Measurements from ENCODE around the gene RAE1.
A peak's percentile ranks its signal among the peaks of the same experiment; 100 is the strongest.

RAE1 gene, protein sequence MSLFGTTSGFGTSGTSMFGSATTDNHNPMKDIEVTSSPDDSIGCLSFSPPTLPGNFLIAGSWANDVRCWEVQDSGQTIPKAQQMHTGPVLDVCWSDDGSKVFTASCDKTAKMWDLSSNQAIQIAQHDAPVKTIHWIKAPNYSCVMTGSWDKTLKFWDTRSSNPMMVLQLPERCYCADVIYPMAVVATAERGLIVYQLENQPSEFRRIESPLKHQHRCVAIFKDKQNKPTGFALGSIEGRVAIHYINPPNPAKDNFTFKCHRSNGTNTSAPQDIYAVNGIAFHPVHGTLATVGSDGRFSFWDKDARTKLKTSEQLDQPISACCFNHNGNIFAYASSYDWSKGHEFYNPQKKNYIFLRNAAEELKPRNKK
- total RNA-seq, result 46.3 to 72.3 reads per million in 2 experiments

DNA sequence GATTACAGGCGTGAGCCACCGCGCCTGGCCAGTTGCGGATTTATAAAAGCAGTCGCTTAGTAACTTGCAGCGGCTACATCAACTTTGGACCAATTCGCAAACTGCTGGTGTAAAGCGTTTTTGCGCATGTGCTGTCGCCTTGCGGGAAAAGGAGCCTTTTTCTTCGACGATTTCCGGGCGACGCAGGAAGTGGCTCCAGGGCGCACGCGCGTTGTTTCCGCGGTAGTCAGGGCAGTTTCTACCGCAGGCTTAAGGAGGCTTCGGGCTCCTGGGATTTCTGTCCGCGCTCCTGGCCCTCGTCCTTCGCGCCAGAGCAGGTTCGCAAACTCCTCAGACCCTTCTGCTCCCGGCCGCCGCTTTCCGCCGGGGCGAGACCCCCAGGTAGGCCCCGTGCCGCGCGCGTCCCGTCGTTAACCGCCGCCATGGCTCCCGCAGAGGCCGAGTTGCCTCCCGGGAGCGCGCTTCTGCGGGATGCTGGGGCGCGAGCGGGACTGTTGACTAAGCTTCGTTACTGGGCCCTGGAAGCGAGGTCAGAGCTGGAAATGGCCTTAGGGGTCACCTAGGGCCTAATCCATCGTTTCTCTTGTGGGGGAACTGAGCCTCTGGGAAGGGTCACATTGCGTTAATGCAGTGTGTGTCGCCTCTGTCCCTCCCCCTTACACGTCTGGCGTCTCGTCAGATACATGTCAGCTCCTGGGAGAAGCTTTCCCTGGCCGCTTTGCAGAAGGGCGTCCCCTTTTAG, at the start of gene RAE1:
Gene RAE1 (plus strand): TSS at position 214 of the 742 bp plus-strand sequence. CDS start 2,784 bp downstream, outside the sequence.
- DNase-seq (ENCODE audit: low read depth), result peak; percentile 87

DNA sequence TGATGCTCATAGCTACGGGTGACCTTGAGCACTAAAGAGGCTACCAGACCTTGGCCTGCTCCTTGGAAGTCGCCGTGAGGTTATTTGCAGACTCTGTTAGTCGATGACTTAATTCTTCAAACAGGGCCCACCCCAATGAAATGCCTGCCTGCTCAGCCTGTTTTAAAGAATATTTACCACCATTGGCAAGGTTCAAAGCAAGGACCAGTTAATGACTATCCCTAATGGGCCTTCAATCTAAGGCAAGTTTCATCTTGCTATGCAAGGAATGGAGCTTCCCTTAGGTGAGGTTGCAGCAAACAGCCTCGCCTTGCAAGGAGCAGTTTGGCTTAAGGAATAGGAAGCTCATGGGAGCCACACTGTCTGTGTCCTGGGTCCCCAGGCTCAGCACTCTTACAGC, 44.3 kb upstream of the RAE1 start:
- no peak for DNase-seq (ENCODE audit: low read depth)

DNA sequence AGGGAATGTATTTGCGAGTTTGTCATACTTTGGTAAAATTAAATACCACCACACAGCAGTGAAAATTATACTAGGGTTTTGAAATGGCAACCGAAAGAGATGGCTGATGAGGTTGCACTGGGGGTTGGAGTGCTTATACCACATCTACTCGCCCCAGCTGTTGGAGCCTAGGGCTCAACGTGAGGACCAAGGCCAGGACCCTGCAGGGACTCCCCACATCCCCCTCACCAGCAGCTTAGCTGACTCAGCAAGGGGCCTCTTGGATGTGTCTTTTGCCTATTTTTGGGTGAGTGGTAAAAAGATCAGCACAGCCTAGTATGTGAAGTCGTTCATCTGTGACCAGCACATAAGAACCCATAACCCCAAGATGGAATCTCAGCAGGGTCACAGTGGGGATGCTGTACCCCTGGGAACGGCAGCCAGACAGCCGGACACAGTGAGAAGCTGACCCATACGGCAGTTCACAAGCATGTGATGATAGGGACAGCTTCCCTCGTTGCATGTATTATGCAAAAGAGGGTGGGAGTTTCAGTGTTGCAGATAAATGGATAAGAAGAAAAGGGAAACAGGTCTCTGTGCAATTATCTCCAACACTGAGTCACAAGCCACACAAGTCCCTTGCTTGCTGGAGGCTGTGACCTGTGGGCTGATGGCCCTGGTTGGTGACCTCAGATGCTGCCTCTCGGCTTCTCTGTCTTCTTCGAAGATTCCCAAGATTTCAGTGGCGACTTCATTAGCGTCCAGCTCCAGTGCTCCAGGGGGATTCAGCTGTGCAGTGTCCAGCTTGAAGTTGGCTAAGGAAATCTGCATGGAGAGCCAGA, 42.4 kb upstream of the RAE1 start:
- no peak for DNase-seq (ENCODE audit: low read depth)

DNA sequence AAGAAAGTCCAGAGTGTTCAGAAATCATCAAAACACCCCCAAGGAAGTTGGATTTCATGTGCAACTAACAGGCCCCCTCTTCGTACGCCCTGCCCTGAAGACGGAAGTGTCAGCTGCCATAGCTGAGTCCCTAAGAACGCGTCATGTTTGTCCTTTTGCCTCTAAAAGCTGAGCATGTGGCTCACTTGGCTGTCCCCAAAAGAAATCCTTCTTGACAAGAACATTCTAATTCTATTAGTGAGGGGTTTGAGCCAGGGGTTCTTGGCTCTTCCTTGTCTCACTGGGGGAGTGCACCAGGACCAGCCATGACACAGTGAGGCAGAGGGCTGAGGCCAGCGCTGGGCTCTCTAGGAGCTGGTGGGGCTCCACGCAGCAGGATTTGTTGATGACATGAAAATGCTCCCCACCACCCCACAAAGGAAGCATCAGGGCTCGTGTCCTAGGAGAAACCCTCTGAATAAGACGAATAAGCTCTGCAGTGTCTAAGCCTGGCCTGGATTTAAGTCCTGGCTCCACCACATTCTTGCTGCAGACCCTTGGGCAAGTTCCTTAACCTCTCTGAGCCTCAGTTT, 41.4 kb upstream of the RAE1 start:
- no peak for DNase-seq (ENCODE audit: low read depth)

DNA sequence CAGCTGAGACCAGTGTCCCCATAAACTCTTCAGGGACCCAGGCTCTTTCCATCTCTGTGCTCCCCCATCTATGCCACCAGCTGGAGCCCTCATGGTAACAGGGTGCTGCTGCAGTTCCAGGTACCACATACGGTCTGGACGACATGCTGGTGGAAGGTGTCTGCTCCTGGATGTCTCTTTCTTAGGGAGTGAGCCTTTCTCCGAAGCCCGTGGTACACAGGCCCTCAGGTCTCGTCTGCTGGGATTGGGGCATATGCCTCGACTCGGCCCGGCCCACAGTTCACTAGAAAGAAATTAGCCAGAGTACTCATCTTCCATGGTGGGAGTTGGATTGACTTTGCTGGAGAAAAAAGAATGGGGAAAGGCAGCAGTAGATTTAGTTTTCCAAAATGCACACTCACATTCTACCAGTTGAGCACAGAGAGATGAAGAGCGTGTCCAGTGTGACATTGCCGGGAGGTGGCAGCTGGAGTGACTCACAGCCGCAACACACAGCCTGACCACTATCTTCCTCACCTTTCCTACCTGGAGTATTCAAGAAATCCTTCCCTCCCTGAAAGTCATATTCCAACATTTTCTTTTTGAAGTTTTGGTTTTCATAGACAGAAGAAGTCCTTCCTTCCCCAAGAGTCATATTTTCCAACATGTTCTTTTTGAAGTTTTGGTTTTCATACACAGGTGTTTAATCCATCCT, 40.1 kb upstream of the RAE1 start:
- no peak for DNase-seq (ENCODE audit: low read depth)

DNA sequence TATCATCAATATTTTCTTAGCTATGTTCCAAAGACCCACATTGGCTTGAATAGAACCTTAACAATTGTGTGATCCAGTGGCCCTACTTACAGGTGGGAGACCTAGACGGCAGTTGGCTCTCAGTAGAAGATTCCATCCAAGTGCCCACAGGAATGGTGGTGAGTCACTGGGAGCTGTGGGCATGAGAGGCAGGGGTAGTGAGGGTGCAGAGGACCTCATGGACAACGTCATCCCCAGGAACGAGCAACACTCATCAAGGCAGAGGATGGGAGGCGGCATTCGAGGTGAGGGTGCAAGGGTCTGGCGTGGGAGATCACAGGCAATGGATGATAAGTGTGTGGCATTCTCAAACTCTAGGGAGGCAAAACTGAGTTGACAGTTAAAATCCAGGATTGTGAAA, 38.9 kb upstream of the RAE1 start:
- DNase-seq (ENCODE audit: low read depth), result no peak

DNA sequence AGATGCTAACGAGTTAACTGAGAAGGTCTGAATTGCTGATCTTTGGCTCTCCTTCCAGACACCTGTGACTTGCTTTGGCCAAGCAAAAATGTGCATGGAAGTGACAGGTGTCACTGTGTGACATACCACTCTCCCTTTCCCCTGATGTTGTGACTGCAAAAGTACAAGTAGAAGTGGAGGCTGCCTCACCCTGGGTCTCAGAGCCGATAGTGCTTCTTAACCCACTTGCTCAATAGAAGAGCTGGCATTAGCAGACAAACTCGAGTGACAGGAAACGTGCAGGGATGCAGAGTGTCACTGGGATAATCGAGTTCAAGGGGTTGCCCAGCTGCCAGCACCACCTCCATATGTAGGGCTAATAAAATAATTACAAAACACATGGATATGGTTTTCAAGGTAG, 37.8 kb upstream of the RAE1 start:
- DNase-seq (ENCODE audit: low read depth), result no peak

DNA sequence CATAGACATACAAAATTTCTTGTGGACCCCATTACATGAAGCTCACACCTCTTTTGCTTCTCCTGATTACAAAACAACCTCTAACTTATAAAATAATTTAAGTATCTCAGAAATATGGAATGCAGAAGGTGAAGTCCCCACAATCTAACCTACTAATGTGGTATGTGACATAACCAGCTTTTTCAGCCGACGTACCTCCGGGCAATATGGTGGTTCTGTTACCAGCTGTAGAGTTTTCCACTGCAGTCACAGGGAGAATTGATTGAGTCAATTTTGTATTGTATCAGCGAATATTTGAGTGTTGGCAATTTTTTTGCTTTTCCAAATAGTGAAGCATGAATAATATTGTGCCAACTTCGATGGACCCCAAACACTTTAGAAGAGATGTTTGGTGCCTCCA, 37.1 kb upstream of the RAE1 start:
- no peak for DNase-seq (ENCODE audit: low read depth)

DNA sequence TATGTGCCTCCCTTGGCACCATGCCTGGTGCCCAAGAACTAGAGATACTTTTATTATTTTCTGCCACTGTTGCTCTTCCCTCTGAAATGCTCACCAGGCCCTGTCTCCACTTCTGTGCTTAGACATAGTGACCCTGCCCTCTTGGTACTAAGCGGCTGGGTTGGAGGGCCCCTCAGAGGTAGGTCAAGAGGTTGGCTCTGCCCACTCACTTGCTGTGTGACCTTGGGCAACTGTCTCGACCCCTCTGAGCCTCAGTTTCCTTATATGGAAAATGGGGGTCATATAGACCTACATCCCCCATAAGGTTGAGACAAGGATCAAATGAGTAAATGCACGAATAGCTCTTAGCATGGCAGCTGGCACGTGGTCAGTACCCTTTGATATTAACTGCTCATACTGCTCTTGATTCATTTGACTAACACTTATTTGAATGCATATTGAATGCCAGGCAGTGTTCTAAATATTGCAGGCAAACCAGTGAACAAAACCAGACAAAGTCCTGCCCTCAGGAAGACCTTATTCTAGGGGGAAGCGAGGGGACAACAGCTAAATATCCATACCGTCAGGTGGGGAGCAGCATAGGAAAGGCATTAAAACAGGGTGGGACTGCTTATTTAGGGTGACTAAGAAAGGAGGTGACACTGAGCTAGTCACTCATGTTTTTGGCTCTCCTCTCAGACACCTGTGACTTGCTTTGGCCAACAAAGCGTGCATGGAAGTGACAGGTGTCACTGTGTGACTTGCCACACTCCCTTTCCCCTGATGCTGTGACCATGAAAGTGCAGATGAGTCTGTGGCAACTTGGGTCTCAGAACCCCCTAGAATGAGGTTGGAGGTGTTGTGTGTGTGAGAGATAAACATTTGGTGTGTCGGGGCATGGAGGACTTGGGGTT, 35.7 kb upstream of the RAE1 start:
- no peak for DNase-seq (ENCODE audit: low read depth)

DNA sequence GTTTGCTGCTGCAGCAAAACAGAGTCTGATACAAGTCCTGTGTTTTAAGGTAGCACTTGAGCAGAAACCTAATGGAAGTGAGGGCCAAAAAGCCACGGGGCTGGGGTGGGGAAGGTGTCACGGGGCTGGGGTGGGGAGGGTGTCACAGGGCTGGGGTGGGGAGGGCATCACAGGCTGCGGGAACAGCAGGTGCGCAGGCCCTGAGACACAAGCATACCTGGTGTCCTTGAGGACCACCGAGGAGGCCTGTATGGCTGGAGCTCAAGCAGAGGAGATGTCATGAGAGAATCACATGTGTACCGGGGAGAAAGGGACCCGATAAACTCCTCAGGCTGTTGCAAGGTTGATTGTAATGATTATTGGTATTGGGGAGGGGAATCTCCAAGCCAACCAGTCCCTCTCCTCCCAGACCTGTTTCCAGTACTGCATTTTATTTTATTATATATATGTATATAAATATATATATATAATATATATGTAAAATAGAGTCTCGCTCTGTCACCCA, 35.0 kb upstream of the RAE1 start:
- DNase-seq (ENCODE audit: low read depth), result no peak

DNA sequence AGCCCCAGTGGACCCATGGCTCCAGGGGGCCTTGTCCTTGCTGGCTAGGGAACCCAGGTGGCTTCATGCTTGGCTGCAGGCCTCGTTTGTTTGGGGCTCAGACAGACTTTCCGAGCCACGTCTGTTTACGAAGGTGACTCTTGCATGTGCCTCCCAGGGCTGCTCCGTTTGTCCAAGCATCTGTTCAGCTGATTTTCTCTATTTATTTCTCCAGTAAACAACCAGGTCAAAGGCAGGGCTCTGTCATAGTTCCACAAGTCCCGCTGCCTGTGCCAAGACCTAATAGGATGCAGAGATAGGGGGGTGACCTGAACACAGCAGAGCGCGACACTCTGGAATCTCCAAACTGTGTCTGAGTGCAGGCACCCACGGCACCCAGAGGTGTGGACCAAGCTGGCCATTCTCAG, 34.3 kb upstream of the RAE1 start:
- DNase-seq (ENCODE audit: low read depth), result no peak

DNA sequence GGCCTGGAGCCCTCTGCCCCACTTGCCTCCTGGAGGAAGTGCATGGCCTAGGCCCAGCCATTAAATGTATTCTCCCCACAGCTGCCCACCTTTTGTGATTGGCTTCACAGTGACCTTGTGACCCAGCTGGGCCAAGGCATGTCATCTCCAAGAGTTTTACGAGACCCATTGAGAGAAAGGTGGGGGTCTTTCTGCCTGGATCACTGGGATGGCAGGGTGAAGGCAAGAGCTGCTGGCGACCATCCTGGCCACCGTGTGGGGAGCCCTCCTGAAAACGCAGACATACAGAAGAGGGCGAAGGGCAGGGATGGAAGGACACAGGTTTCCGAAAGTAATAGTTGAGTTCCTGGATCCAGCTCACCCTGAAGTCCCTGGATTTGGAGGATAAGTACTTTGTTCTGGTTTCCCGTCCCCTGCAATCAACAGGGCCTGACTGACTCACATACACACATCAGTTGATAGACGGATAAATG, 33.7 kb upstream of the RAE1 start:
- DNase-seq (ENCODE audit: low read depth), result no peak

DNA sequence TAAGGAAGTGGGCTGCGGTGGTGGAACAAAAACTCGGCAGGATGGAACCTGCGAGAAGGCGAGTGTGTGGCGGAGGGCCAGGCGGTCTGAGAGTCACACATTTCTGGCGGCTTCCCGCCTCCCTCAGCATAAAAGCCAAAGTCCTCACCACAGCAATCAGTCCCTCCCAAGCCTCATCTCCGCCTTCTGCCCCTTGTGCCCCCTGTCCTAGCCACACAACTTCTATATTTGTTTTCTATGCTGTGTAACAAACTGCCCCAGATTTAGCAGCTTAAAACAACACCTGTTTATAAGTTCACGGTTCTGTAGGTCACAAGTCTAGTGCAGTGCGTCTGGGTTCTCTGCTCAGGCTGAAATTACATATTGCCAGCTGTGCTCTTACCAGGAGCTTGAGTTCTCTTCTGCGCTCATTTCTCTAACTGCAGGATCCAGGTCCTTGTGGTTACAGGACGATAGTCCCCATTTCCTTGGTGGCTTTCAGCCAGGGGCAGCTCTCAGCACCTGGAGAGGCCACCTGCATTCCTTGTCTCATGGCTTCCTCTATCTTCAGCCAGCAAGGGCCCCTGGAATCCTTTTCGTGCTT, 33.2 kb upstream of the RAE1 start:
- DNase-seq (ENCODE audit: low read depth), result no peak

DNA sequence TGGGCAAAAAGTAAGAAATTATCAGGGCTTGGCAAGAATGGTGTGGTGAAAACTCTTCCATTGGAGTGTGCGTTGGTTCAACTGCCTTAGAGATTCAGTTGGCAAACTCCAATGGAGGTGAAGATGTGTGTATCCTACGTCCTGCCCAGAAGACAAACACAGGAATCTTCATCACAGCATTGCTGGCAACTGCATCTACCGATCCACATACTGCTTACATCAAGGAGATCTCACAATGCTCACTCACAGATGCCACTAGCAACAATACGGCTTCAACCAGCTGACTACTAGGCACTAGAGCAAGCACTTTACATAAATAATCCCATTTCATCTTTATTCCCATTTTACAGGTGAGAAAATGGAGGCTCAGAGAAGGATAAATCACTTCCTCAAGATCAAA, 31.5 kb upstream of the RAE1 start:
- no peak for DNase-seq (ENCODE audit: low read depth)

DNA sequence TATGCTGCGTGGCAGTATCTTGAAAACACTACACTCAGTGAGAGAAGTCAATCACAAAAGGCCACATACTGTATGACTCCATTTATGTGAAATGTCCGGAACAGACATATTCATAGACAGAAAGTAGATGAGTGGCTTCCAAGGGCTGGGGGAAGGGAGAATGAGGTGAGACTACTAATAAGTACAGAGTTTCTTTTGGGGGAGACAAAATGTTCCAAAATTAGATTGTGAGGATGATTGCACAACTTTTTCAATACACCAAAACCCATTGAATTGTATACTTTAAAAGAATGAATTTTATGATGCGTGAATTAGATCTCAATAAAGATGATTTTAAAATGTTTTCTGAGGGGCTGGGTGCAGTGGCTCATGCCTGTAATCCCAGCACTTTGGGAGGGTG, 30.7 kb upstream of the RAE1 start:
- no peak for DNase-seq (ENCODE audit: low read depth)

DNA sequence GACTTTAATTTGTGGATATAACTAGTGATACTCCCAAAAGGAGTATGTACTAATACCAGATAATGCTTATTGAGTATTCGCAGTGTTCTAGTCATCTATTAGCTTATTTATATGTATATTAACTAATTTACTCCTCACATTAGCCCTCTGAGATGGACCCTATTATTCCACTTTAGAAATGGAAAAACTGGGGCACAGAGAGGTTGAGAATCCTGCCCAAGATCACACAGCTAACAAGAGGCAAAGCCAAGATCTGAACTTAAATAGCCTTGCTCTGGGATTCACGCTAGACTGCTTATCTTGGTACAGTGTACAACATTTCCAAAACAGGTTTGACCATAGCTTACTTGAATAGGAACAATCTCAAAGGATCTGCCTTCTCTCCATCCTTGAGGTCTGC, 29.9 kb upstream of the RAE1 start:
- DNase-seq (ENCODE audit: low read depth), result no peak

DNA sequence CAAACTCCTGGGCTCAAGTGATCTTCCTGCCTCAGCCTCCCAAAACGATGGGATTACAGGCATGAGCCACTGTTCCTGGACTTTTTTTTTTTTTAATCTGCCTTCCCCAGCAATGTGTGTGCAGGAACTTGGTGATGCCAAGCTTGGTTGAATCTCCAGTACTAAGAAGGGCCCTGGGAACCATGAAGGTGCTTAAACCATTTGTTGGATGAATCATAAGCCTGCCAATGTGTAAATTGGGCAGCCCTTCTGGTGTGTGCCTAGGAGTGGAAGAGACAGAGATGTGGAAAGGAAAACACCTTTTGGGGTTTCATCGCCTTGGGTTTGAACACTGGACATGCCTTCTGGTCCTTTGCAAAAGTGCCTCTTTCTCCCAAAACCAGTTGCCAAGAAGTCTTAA, 28.6 kb upstream of the RAE1 start:
- no peak for DNase-seq (ENCODE audit: low read depth)

DNA sequence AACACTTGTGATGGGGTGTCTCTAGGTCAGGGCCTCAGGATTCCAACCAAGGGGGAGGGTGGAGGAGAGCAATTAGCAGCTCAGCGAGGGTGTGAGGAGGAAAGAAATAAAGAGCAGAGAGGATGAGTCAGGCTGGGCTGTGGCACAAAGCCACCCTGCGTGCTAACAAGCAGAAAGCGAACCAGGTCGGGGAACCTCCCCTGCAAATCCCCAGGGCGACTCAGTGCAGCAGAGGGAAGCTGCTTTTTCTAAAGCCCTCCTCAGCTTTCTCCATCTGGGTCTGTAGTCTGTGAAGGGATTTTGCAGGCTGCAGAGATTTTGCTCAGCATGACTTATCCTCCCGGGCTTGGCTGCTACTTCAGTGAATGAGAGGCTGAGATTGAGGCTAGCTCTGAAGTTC, 28.0 kb upstream of the RAE1 start:
- DNase-seq (ENCODE audit: low read depth), result no peak

DNA sequence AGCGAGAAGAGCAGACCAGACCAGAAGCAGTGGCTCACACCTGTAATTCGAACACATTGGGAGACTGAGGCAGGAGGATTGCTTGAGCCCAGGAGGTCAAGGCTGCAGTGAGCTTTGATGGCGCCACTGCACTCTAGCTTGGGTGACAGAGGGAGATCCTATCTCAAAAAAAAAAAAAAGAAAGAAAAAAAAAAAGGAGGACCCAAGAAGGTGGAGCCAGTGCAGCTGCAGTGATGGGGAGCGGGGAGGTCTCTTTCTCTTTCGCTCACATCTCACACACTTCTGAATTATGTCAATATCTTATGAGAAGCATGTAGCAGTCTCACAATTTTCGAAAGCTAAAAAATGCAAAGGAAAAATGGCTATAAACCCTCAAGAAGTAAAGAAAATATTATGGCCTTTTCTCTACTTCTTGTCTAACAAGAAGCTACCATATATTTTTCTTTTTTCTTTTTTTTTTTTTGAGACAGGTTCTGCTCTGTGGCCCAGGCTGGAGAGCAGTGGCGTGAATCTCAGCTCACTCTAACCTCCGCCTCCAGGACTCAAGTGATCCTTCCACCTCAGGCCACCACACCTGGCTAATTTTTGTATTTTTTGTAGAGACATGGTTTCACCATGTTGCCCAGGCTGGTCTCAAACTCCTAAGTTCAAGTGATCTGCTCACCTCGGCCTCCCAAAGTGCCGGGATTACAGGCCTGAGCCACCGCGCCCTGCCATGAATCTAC, 25.3 kb upstream of the RAE1 start:
- DNase-seq (ENCODE audit: low read depth), result no peak
